AG09309 (cell line): Measurements from ENCODE around the gene TOMM34.

Experiments
- DNase-seq: peaks from one replicate; pipeline ENCODE4 v3.0.0-alpha.2; 2010; ENCODE audit warnings: low read depth
- H3K4me3 ChIP-seq: 2 replicates; pipeline ENCODE4 v1.5.1; 2011; ENCODE audit warnings: mild to moderate bottlenecking, low read depth, low read length, moderate library complexity; ENCODE audit not compliant: control insufficient read depth
- TF ChIP-seq, protein P1 (sequence below): IDR thresholded peaks from 2 replicates; pipeline ENCODE4 v1.5.1; 2011; ENCODE audit warnings: mild to moderate bottlenecking, low read depth, low read length, inconsistent platforms; ENCODE audit not compliant: insufficient read depth, control insufficient read depth; ENCODE audit errors: missing control alignments

Gene TOMM34

DNA sequence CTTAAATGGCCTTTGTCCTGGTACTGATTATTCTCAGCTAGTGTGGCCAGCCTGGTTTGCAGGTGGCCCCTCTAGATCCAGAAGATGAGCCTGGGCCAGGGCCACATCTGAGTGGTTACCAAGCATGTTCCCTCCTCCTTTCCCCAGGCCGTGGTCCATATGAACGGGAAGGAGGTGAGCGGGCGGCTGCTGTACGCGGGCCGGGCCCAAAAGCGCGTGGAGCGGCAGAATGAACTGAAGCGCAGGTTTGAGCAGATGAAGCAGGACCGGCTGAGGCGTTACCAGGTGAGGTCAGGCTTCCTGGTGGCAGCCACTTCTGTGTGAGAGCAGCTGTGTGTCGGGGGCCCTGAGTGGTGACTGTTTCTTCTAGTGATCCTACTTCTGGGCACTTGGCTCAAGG lies 38.8 kb downstream of the TOMM34 start:
- no peak for DNase-seq
- TF ChIP-seq, protein P1, sequence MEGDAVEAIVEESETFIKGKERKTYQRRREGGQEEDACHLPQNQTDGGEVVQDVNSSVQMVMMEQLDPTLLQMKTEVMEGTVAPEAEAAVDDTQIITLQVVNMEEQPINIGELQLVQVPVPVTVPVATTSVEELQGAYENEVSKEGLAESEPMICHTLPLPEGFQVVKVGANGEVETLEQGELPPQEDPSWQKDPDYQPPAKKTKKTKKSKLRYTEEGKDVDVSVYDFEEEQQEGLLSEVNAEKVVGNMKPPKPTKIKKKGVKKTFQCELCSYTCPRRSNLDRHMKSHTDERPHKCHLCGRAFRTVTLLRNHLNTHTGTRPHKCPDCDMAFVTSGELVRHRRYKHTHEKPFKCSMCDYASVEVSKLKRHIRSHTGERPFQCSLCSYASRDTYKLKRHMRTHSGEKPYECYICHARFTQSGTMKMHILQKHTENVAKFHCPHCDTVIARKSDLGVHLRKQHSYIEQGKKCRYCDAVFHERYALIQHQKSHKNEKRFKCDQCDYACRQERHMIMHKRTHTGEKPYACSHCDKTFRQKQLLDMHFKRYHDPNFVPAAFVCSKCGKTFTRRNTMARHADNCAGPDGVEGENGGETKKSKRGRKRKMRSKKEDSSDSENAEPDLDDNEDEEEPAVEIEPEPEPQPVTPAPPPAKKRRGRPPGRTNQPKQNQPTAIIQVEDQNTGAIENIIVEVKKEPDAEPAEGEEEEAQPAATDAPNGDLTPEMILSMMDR = no peak
- H3K4me3 ChIP-seq = no peak overlapping the region

DNA sequence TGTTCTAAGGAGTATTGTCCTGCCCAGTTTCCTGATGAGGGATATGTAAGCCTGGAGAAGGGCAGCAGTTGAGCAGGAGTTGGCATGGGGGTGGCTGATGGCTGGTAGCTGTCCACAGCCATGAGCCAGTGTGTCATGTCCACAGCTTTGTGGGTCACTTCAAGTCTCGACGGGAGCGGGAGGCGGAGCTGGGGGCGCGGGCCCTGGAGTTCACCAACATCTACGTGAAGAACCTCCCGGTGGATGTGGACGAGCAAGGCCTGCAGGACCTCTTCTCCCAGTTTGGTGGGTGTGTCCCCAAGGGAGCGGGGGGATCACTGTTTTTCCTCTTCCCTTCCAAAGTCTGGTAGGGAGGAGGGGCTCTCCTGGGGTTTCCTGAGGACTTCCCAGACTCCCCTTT lies 41.4 kb downstream of the TOMM34 start:
- H3K4me3 ChIP-seq = no peak overlapping the region
- no peak for DNase-seq
- TF ChIP-seq, protein P1 = no peak

DNA sequence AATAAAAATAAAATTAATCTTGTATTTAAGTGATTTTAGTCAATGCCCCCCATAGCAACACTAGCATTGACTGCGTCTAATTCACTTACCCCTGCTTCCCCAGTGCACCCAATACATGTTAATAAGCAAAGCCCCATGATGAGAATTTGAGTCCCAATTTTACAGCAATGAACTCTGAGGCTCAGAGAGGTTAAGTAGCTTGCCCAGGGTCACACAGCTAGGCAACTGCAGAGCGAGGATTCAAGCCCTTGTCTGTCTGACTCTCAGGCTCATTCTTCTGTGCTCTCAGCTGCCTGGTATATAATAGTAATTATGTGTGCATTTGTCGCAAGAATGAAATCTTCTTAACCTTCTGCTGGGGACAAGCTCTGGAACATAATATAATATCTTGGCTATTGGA lies 41.9 kb downstream of the TOMM34 start:
- H3K4me3 ChIP-seq = no peak overlapping the region
- TF ChIP-seq, protein P1 = no peak
- DNase-seq = no peak

DNA sequence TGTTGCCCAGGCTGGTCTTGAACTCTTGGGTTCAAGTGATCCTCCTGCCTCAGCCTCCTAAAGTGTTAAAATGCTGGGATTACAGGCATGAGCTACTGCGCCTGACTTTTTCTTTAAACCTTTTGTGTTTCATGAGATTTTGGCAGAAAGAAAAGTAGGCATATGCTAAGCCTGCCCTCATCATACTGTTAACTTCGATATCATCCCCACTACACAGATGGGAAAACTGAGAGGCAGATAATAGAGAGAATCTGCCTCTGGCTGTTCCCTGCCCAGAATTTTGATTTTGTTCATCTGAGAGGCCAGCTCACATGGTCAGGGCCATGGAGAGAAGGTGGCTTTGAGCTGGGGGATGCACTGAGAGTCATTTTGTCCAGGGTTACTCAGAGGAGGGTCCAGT lies 42.8 kb downstream of the TOMM34 start:
- TF ChIP-seq, protein P1 = no peak
- no peak overlapping the region for H3K4me3 ChIP-seq
- no peak for DNase-seq

DNA sequence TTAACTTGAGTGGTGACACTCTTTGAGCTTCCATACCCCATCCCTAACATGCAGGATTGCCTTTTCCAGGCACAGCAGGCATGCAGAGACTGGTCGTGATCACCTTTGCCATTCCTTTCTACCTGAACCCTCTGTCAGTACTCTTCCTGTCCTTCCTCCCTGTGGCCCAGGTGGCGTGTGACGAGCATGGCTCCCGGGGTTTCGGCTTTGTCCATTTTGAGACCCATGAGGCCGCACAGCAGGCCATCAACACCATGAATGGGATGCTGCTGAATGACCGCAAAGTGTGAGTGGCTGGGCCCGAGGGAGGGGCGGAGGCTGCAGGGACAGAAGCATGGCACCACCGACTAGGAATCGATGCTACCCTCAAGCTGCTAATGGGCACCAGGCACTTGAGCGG lies 43.6 kb downstream of the TOMM34 start:
- DNase-seq = no peak
- TF ChIP-seq, protein P1 = no peak
- H3K4me3 ChIP-seq = no peak overlapping the region

DNA sequence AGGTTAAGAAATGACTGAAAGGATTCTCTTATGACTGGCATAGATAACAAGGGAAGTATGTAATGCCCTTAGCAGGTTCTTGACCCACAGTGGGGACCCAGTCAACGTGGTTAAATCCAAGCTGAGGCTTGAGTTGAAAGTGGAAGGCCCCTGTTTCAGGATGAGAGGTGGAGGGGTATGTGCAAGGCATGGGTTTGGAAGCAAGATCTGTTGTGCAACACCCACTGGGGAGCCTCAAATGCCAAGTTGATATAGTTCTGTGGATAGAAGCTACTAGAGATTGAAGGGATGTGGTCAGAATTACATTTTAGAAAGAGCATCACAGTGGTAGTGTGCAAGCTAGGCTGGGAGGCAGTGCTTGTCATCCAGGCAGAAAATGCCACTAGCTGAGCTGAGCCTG lies 45.3 kb downstream of the TOMM34 start:
- no peak for DNase-seq
- H3K4me3 ChIP-seq = no peak overlapping the region
- TF ChIP-seq, protein P1 = no peak

DNA sequence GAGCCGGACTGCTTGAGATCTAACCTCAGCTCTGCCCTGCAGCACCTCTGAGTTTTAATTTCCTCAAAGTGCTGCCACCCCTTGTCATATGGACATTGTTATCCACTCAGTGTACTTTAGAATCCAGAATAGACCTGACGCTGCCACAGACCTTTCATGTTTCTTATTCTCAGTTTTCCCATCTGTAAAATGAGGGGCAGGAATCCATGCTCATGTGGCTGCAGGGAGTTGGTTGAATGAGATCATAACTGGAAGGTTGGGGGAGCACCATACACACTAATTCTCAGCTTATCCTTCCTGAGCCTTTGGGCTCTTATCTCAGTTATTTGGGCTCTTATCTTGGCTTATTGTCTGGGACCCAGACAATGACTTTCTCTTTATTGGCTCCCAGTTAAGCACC lies 48.0 kb downstream of the TOMM34 start:
- H3K4me3 ChIP-seq = no peak overlapping the region
- TF ChIP-seq, protein P1 = no peak
- no peak for DNase-seq
